Epithelial cell of esophagus (primary cell): ENCODE data around the gene SLC16A4.
A peak's percentile ranks its signal among the peaks of the same experiment; 100 is the strongest.

ENCODE experiments used
- DNase-seq: peaks from one replicate; pipeline ENCODE4 v3.0.0; 2010; ENCODE audit warnings: low read depth
- H3K4me3 ChIP-seq: 2 replicates; pipeline ENCODE4 v1.5.1; 2011; ENCODE audit warnings: mild to moderate bottlenecking, low read length, control low read depth
- TF ChIP-seq, protein P1 (sequence below): IDR thresholded peaks from 2 replicates; pipeline ENCODE4 v1.5.1; 2011; ENCODE audit warnings: low read depth, mild to moderate bottlenecking, low read length, control low read depth, inconsistent platforms; ENCODE audit not compliant: insufficient read depth; ENCODE audit errors: missing control alignments

SLC16A4 gene

GRCh38 chr1:110384581-110385321, 6.1 kb downstream of the SLC16A4 start:
- TF ChIP-seq, protein P1, sequence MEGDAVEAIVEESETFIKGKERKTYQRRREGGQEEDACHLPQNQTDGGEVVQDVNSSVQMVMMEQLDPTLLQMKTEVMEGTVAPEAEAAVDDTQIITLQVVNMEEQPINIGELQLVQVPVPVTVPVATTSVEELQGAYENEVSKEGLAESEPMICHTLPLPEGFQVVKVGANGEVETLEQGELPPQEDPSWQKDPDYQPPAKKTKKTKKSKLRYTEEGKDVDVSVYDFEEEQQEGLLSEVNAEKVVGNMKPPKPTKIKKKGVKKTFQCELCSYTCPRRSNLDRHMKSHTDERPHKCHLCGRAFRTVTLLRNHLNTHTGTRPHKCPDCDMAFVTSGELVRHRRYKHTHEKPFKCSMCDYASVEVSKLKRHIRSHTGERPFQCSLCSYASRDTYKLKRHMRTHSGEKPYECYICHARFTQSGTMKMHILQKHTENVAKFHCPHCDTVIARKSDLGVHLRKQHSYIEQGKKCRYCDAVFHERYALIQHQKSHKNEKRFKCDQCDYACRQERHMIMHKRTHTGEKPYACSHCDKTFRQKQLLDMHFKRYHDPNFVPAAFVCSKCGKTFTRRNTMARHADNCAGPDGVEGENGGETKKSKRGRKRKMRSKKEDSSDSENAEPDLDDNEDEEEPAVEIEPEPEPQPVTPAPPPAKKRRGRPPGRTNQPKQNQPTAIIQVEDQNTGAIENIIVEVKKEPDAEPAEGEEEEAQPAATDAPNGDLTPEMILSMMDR = no peak
- DNase-seq = no peak
- no peak overlapping the region for H3K4me3 ChIP-seq

GRCh38 chr1:110383251-110383990, 7.4 kb downstream of the SLC16A4 start:
- TF ChIP-seq, protein P1 = no peak
- H3K4me3 ChIP-seq = no peak overlapping the region
- DNase-seq = peak; percentile 45

DNA sequence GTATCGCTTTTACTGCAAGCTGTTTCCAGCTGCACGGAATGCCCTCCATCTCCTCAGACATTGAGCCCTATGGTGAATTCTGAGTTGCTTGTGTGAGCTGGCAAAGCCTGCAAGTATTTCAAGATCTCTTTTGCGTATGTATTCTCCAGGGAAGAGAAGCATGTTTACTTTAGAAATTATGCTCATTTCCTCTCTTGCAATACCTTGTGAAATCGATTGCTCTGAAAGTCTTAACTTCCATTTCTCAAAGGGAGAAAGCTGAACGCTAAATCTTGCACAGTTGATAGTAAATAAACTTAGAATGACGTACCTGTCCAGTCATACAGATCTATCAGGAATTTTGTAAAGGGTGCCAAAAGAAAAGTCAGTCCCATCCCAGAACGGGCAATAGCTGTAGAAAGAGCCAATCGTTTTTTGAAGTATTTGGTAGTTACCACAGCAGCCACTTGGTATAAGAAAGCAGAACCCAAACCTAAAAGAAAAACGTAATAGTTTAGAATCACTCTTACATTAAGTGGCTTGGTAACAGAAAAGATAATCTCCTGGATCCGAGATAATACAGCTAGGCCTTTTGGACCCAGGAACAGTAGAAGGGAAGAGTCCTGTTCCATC, 10.0 kb downstream of the SLC16A4 start:
- TF ChIP-seq, protein P1 = no peak
- H3K4me3 ChIP-seq = no peak overlapping the region
- no peak for DNase-seq

- TF ChIP-seq, protein P1 = no peak
- H3K4me3 ChIP-seq = no peak overlapping the region
- no peak for DNase-seq
Measured at GRCh38 chr1:110375490-110375889, 15.3 kb downstream of the SLC16A4 start.

- TF ChIP-seq, protein P1 = no peak
- DNase-seq = peak; percentile 74
- H3K4me3 ChIP-seq = no peak overlapping the region
Measured at GRCh38 chr1:110370827-110371226, 20.0 kb downstream of the SLC16A4 start.

DNA sequence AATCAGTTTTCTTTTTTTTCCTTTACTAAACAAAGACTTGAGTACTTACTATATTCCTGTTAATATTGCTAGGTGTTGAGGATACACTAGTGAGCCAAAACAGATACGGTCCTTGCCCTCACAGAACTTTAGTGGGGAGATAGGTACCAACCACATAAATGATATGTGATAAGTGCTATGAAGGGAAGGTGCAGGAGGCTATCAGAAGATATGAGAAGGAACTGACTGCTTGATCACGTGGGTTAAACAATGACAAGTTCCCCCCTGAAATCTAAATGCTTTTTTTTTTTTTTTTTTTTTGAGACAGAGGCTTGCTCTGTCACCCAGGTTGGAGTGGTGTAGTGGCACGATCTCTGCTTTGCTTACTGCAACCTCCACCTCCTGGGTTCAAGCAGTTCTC, 26.6 kb downstream of the SLC16A4 start:
- TF ChIP-seq, protein P1 = no peak
- DNase-seq = no peak
- no peak overlapping the region for H3K4me3 ChIP-seq

DNA sequence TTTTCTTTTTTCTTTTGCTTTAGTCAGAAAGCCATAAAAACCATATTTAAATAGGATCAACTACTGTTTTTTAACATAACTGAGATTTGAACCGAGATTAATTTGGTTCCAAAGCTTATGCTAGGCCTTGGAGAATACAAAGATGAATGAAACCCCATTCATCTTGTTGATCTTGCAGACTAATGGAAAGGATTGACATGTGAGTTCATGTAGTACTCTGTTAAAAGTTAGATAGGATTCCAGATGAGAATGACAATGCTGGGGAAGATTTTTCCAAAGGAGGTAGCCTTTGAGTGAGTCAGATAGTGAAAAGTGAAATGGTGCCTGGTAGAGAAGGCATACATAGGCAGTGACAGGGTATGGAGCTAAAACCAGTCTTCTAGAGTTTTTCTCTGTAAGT, 29.0 kb downstream of the SLC16A4 start:
- no peak for DNase-seq
- TF ChIP-seq, protein P1 = no peak
- H3K4me3 ChIP-seq = no peak overlapping the region
